Hepatocyte (in vitro differentiated cells): Measurements from ENCODE around the gene FOXP4.

Source experiments
- EZH2 ChIP-seq: fragments of 200-600 bp; sonication (generic); IDR thresholded peaks from 2 replicates; pipeline ENCODE4 v1.6.1; 2016; ENCODE audit warnings: antibody characterized with exemption, mild to moderate bottlenecking, borderline replicate concordance
- TF ChIP-seq, protein P1 (sequence below): fragments of 200-600 bp; sonication (generic); IDR thresholded peaks from 2 replicates; pipeline ENCODE4 v1.5.1; 2016; ENCODE audit warnings: antibody characterized with exemption, mild to moderate bottlenecking; ENCODE audit not compliant: poor library complexity

DNA sequence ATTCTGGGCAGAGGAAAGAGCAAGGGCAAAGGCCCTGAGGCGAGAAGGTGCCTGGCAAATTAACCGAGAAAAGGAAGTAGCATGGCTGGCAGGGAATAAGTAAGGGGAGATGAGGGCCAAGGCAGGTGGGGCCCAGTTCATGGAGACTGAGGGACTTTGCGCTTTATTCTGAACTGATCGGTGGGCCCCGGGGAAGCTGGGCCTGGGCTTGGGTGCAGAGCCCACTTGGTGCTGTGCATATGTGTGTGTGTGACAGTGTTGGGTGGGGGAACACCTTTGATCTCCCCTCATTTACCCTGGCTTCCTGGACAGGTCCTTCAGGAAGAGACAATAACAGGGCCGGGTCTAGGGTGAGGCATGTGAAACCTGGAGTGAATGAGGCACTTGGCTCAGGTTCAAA lies 89.2 kb downstream of the FOXP4 start:
- no peak for TF ChIP-seq EZH2
- TF ChIP-seq, protein P1, sequence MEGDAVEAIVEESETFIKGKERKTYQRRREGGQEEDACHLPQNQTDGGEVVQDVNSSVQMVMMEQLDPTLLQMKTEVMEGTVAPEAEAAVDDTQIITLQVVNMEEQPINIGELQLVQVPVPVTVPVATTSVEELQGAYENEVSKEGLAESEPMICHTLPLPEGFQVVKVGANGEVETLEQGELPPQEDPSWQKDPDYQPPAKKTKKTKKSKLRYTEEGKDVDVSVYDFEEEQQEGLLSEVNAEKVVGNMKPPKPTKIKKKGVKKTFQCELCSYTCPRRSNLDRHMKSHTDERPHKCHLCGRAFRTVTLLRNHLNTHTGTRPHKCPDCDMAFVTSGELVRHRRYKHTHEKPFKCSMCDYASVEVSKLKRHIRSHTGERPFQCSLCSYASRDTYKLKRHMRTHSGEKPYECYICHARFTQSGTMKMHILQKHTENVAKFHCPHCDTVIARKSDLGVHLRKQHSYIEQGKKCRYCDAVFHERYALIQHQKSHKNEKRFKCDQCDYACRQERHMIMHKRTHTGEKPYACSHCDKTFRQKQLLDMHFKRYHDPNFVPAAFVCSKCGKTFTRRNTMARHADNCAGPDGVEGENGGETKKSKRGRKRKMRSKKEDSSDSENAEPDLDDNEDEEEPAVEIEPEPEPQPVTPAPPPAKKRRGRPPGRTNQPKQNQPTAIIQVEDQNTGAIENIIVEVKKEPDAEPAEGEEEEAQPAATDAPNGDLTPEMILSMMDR: no peak
